A673 (cell line): ENCODE measurements around the gene CLK1.
"Not testable (repeated sequence)": the region's sequence is repeated elsewhere in the genome, so short reads cannot be mapped to it uniquely, and the experiment has no call there.

Experiments used
- EZH2 ChIP-seq: fragments of 200-600 bp; sonication (generic); IDR thresholded peaks from 2 replicates; pipeline ENCODE4 v1.6.1; 2017; ENCODE audit warnings: borderline replicate concordance, low read depth, mild to moderate bottlenecking, mixed read lengths, antibody characterized with exemption, low read length; ENCODE audit not compliant: poor library complexity, severe bottlenecking
- TF ChIP-seq, protein P1 (sequence below): fragments of 300-800, 200-600 bp; sonication (generic); conservative IDR thresholded peaks from 2 replicates; pipeline ENCODE4 v1.5.1; 2017; ENCODE audit warnings: low read depth, mild to moderate bottlenecking, antibody characterized with exemption, low read length, moderate library complexity, mixed read lengths

DNA sequence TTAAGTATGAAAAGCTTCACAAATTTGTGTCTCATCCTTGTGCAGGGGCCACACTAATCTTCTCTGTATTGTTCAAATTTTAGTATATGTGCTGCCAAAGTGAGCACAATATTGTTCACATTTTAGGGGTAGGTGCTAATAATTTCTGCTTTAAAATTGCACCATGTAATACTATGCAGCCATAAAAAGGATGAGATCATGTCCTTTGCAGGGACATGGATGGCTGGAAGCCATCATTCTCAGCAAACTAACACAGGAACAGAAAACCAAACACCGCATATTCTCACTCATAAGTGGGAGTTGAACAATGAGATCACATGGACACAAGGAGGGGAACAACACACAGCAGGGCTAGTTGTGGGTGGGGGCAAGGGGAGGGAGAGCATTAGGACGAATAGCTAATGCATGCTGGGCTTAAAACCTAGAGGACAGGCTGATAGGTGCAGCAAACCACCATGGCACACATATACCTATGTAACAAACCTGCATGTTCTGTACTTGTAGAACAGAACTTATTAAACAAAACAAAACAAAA, 17.3 kb upstream of the CLK1 start:
- TF ChIP-seq EZH2, result not testable (repeated sequence)
- TF ChIP-seq, protein P1, sequence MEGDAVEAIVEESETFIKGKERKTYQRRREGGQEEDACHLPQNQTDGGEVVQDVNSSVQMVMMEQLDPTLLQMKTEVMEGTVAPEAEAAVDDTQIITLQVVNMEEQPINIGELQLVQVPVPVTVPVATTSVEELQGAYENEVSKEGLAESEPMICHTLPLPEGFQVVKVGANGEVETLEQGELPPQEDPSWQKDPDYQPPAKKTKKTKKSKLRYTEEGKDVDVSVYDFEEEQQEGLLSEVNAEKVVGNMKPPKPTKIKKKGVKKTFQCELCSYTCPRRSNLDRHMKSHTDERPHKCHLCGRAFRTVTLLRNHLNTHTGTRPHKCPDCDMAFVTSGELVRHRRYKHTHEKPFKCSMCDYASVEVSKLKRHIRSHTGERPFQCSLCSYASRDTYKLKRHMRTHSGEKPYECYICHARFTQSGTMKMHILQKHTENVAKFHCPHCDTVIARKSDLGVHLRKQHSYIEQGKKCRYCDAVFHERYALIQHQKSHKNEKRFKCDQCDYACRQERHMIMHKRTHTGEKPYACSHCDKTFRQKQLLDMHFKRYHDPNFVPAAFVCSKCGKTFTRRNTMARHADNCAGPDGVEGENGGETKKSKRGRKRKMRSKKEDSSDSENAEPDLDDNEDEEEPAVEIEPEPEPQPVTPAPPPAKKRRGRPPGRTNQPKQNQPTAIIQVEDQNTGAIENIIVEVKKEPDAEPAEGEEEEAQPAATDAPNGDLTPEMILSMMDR, result not testable (repeated sequence)
